GM12878 (cell line): ENCODE measurements around the gene OR5AU1.

Experiments used
- MEF2A ChIP-seq: IDR thresholded peaks from 2 replicates; pipeline ENCODE4 v1.6.1; 2011; ENCODE audit warnings: low read depth, mild to moderate bottlenecking, low read length, moderate library complexity; ENCODE audit not compliant: insufficient read depth
- RELA ChIP-seq: fragments of 450-650 bp; IDR thresholded peaks from 2 replicates; pipeline ENCODE4 v1.8.0; 2014; ENCODE audit warnings: borderline replicate concordance; ENCODE audit not compliant: partially characterized antibody
- TF ChIP-seq, protein P1 (sequence below): IDR thresholded peaks from 2 replicates; pipeline ENCODE4 v1.6.1; 2012; ENCODE audit warnings: mild to moderate bottlenecking, low read depth, low read length

- TF ChIP-seq MEF2A = no peak
- TF ChIP-seq RELA = no peak
- TF ChIP-seq, protein P1, sequence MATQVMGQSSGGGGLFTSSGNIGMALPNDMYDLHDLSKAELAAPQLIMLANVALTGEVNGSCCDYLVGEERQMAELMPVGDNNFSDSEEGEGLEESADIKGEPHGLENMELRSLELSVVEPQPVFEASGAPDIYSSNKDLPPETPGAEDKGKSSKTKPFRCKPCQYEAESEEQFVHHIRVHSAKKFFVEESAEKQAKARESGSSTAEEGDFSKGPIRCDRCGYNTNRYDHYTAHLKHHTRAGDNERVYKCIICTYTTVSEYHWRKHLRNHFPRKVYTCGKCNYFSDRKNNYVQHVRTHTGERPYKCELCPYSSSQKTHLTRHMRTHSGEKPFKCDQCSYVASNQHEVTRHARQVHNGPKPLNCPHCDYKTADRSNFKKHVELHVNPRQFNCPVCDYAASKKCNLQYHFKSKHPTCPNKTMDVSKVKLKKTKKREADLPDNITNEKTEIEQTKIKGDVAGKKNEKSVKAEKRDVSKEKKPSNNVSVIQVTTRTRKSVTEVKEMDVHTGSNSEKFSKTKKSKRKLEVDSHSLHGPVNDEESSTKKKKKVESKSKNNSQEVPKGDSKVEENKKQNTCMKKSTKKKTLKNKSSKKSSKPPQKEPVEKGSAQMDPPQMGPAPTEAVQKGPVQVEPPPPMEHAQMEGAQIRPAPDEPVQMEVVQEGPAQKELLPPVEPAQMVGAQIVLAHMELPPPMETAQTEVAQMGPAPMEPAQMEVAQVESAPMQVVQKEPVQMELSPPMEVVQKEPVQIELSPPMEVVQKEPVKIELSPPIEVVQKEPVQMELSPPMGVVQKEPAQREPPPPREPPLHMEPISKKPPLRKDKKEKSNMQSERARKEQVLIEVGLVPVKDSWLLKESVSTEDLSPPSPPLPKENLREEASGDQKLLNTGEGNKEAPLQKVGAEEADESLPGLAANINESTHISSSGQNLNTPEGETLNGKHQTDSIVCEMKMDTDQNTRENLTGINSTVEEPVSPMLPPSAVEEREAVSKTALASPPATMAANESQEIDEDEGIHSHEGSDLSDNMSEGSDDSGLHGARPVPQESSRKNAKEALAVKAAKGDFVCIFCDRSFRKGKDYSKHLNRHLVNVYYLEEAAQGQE = no peak
Measured at GRCh38 chr14:21197418-21198205, 41.7 kb upstream of the OR5AU1 start.
